Mesendoderm (in vitro differentiated cells): ENCODE data around the gene GAB2.

Source experiments
- DNase-seq: peaks from one replicate; pipeline ENCODE4 v3.0.0; 2013
- H2AK5ac ChIP-seq: 2 replicates; pipeline ENCODE4 v1.6.1; 2013; ENCODE audit warnings: low read length, inconsistent platforms
- H2BK120ac ChIP-seq: 2 replicates; pipeline ENCODE4 v1.6.1; 2013; ENCODE audit warnings: low read depth, mild to moderate bottlenecking, low read length, moderate library complexity, mixed read lengths
- H2BK15ac ChIP-seq: replicated peaks from 2 replicates; pipeline ENCODE4 v1.6.1; 2013; ENCODE audit warnings: low read depth, mild to moderate bottlenecking, moderate library complexity
- H2BK5ac ChIP-seq: 2 replicates; pipeline ENCODE4 v1.6.1; 2013; ENCODE audit warnings: low read length, inconsistent platforms
- H3K18ac ChIP-seq: 2 replicates; pipeline ENCODE4 v1.6.1; 2013; ENCODE audit warnings: mild to moderate bottlenecking, low read length, mixed read lengths
- H3K23ac ChIP-seq: one replicate; pipeline ENCODE4 v1.6.1; 2013; ENCODE audit warnings: low read length
- H3K27ac ChIP-seq: 2 replicates; pipeline ENCODE4 v1.5.1; 2013; ENCODE audit warnings: low read depth, mild to moderate bottlenecking, inconsistent platforms, low read length, moderate library complexity
- H3K27me3 ChIP-seq: 2 replicates; pipeline ENCODE4 v1.6.1; 2013; ENCODE audit warnings: low read length, control low read depth, mild to moderate bottlenecking, inconsistent platforms; ENCODE audit not compliant: insufficient read depth, poor library complexity
- H3K36me3 ChIP-seq: 2 replicates; pipeline ENCODE4 v1.6.1; 2013; ENCODE audit warnings: low read length, inconsistent platforms; ENCODE audit not compliant: control insufficient read depth, insufficient read depth
- H3K4ac ChIP-seq: one replicate; pipeline ENCODE4 v1.6.1; 2013; ENCODE audit warnings: low read depth, mild to moderate bottlenecking, low read length, moderate library complexity
- H3K4me1 ChIP-seq: 2 replicates; pipeline ENCODE4 v1.6.1; 2013; ENCODE audit warnings: low read depth, low read length, inconsistent platforms; ENCODE audit not compliant: control insufficient read depth
- H3K4me2 ChIP-seq: 2 replicates; pipeline ENCODE4 v1.6.1; 2013; ENCODE audit warnings: low read length
- H3K4me3 ChIP-seq: 2 replicates; pipeline ENCODE4 v1.5.1; 2013; ENCODE audit warnings: mild to moderate bottlenecking, low read length
- H3K56ac ChIP-seq: one replicate; pipeline ENCODE4 v1.6.1; 2013; ENCODE audit warnings: low read length
- H3K79me1 ChIP-seq: 2 replicates; pipeline ENCODE4 v1.6.1; 2013; ENCODE audit warnings: low read length, inconsistent platforms
- H3K79me2 ChIP-seq: 2 replicates; pipeline ENCODE4 v1.6.1; 2013; ENCODE audit warnings: mild to moderate bottlenecking, low read length; ENCODE audit not compliant: control insufficient read depth, insufficient read depth
- H3K9ac ChIP-seq: 2 replicates; pipeline ENCODE4 v1.6.1; 2013; ENCODE audit warnings: low read length, inconsistent platforms
- H4K5ac ChIP-seq: one replicate; pipeline ENCODE4 v1.6.1; 2013; ENCODE audit warnings: low read length
- H4K8ac ChIP-seq: one replicate; pipeline ENCODE4 v1.6.1; 2013; ENCODE audit warnings: low read depth, mild to moderate bottlenecking, control low read depth, low read length, moderate library complexity
- WGBS: extraction: QIAGEN DNeasy Blood & Tissue Kit; methylation state at CpG from one replicate; pipeline ENCODE4 v1.1.7; 2013; ENCODE audit warnings: low lambda C conversion rate, missing lambda C conversion rate; ENCODE audit not compliant: insufficient coverage; ENCODE audit errors: extremely low coverage; 5-methylcytosine and 5-hydroxymethylcytosine counted together

The GAB2 gene

GRCh38 chr11:78217650-78218541, 199.7 kb downstream of the GAB2 start:
- no peaks in the 10 kb centered on the region for H3K79me1 ChIP-seq
- H3K4me2 ChIP-seq: no peak overlapping the region
- no peak overlapping the region for H4K8ac ChIP-seq
- no peak overlapping the region for H2BK120ac ChIP-seq
- H3K4ac ChIP-seq: no peak overlapping the region
- H3K27ac ChIP-seq: no peak overlapping the region
- H3K36me3 ChIP-seq: no peaks in the 10 kb centered on the region
- no peak overlapping the region for H3K18ac ChIP-seq
- H3K4me1 ChIP-seq: no peaks in the 10 kb centered on the region
- H4K5ac ChIP-seq: no peak overlapping the region
- no peak overlapping the region for H3K23ac ChIP-seq
- no peak for DNase-seq
- no peaks in the 10 kb centered on the region for H3K79me2 ChIP-seq
- H2BK5ac ChIP-seq: no peak overlapping the region
- no peak overlapping the region for H3K9ac ChIP-seq
- no peak overlapping the region for H3K4me3 ChIP-seq
- WGBS: no CpG with 5 or more reads among the region's 14 CpGs
- H3K56ac ChIP-seq: no peak overlapping the region
- H2AK5ac ChIP-seq: no peak overlapping the region
- H2BK15ac ChIP-seq: no peak overlapping the region
- H3K27me3 ChIP-seq: no peaks in the 10 kb centered on the region

GRCh38 chr11:78216571-78217287, 200.9 kb downstream of the GAB2 start:
- Histone ChIP-seq H4K8ac (no peak overlapping the region), H3K27ac (no peak overlapping the region), H2BK15ac (no peak overlapping the region), H3K9ac (no peak overlapping the region), H3K27me3 (no peaks in the 10 kb centered on the region), H3K18ac (no peak overlapping the region), H3K36me3 (no peaks in the 10 kb centered on the region), H3K4me3 (no peak overlapping the region), H2AK5ac (no peak overlapping the region), H3K79me1 (no peaks in the 10 kb centered on the region), H3K4me1 (no peaks in the 10 kb centered on the region), H3K4me2 (no peak overlapping the region), H3K56ac (no peak overlapping the region), H3K4ac (no peak overlapping the region), H2BK120ac (no peak overlapping the region), H3K23ac (no peak overlapping the region), H3K79me2 (no peaks in the 10 kb centered on the region), H4K5ac (no peak overlapping the region), H2BK5ac (no peak overlapping the region)
- WGBS: no CpG with 5 or more reads among the region's 5 CpGs
- no peak for DNase-seq

- no CpG with 5 or more reads among the region's 3 CpGs for WGBS
- Histone ChIP-seq H3K4me1 (no peaks in the 10 kb centered on the region), H3K23ac (no peak overlapping the region), H3K4ac (no peak overlapping the region), H3K36me3 (no peaks in the 10 kb centered on the region), H2BK5ac (no peak overlapping the region), H3K4me3 (no peak overlapping the region), H3K79me1 (no peaks in the 10 kb centered on the region), H3K18ac (no peak overlapping the region), H2AK5ac (no peak overlapping the region), H3K56ac (no peak overlapping the region), H3K27ac (no peak overlapping the region), H3K4me2 (no peak overlapping the region), H4K8ac (no peak overlapping the region), H4K5ac (no peak overlapping the region), H3K79me2 (no peaks in the 10 kb centered on the region), H2BK15ac (no peak overlapping the region), H2BK120ac (no peak overlapping the region), H3K27me3 (no peaks in the 10 kb centered on the region), H3K9ac (no peak overlapping the region)
- no peak for DNase-seq
These were observed 201.6 kb downstream of the GAB2 start for GRCh38 chr11:78216021-78216420.

GRCh38 chr11:78214331-78215194, 203.1 kb downstream of the GAB2 start:
- Histone ChIP-seq H3K4me1 (no peaks in the 10 kb centered on the region), H3K9ac (no peak overlapping the region), H3K4me3 (no peak overlapping the region), H3K27ac (no peak overlapping the region), H3K18ac (no peak overlapping the region), H4K8ac (no peak overlapping the region), H4K5ac (no peak overlapping the region), H3K56ac (no peak overlapping the region), H3K23ac (no peak overlapping the region), H3K4ac (no peak overlapping the region), H3K36me3 (no peaks in the 10 kb centered on the region), H3K79me1 (no peaks in the 10 kb centered on the region), H2BK5ac (no peak overlapping the region), H2AK5ac (no peak overlapping the region), H3K4me2 (no peak overlapping the region), H3K79me2 (no peaks in the 10 kb centered on the region), H2BK120ac (no peak overlapping the region), H2BK15ac (no peak overlapping the region), H3K27me3 (no peaks in the 10 kb centered on the region)
- no CpG with 5 or more reads among the region's 12 CpGs for WGBS
- no peak for DNase-seq

GRCh38 chr11:78213526-78214330, 203.9 kb downstream of the GAB2 start:
- Histone ChIP-seq H3K56ac (no peak overlapping the region), H4K5ac (no peak overlapping the region), H3K27ac (no peak overlapping the region), H3K79me1 (no peaks in the 10 kb centered on the region), H3K4me1 (no peaks in the 10 kb centered on the region), H3K4ac (no peak overlapping the region), H3K36me3 (no peaks in the 10 kb centered on the region), H4K8ac (no peak overlapping the region), H2BK5ac (no peak overlapping the region), H2BK120ac (no peak overlapping the region), H2BK15ac (no peak overlapping the region), H3K9ac (no peak overlapping the region), H3K4me3 (no peak overlapping the region), H3K4me2 (no peak overlapping the region), H2AK5ac (no peak overlapping the region), H3K79me2 (no peaks in the 10 kb centered on the region), H3K23ac (no peak overlapping the region), H3K27me3 (no peaks in the 10 kb centered on the region), H3K18ac (no peak overlapping the region)
- no CpG with 5 or more reads among the region's 8 CpGs for WGBS
- no peak for DNase-seq
